GM21528 (cell line): ENCODE measurements around the gene SLC30A5.
A peak's percentile ranks its signal among the peaks of the same experiment; 100 is the strongest.
"Not testable (repeated sequence)": the region's sequence is repeated elsewhere in the genome, so short reads cannot be mapped to it uniquely, and the experiment has no call there.

ENCODE experiments used
- ATAC-seq: cut with Tn5 transposase; IDR thresholded peaks from one replicate; pipeline ENCODE4 v1.9.1; 2021; ENCODE audit warnings: mild to moderate bottlenecking, moderate library complexity; ENCODE audit not compliant: unreplicated experiment, low FRiP score

Gene SLC30A5

GRCh38 chr5:69103521-69103920 is 9.7 kb downstream of the SLC30A5 start:
- no peak for ATAC-seq

- ATAC-seq, result no peak
These were observed 12.4 kb downstream of the SLC30A5 start for GRCh38 chr5:69105996-69106906.

- ATAC-seq, result not testable (repeated sequence)
These were observed 14.6 kb downstream of the SLC30A5 start for GRCh38 chr5:69108367-69108766.

GRCh38 chr5:69113851-69114250 is 20.0 kb downstream of the SLC30A5 start:
- no peak for ATAC-seq

- no peak for ATAC-seq
These were observed 21.7 kb downstream of the SLC30A5 start for GRCh38 chr5:69115526-69115925.

GRCh38 chr5:69129413-69129812 is 35.6 kb downstream of the SLC30A5 start:
- ATAC-seq, result no peak

GRCh38 chr5:69130241-69130640 is 36.4 kb downstream of the SLC30A5 start:
- ATAC-seq, result no peak

GRCh38 chr5:69131304-69131703 is 37.5 kb downstream of the SLC30A5 start:
- ATAC-seq, result no peak

GRCh38 chr5:69134126-69134525 is 40.3 kb downstream of the SLC30A5 start:
- no peak for ATAC-seq

GRCh38 chr5:69136293-69136692 is 42.5 kb downstream of the SLC30A5 start:
- peak; percentile 85 for ATAC-seq

GRCh38 chr5:69137208-69137607 is 43.4 kb downstream of the SLC30A5 start:
- not testable (repeated sequence) for ATAC-seq

- no peak for ATAC-seq
These were observed 44.0 kb downstream of the SLC30A5 start for GRCh38 chr5:69137807-69138206.

- ATAC-seq, result no peak
These were observed 45.0 kb downstream of the SLC30A5 start for GRCh38 chr5:69138766-69139165.

- ATAC-seq, result not testable (repeated sequence)
These were observed 46.4 kb downstream of the SLC30A5 start for GRCh38 chr5:69140239-69140638.

- no peak for ATAC-seq
These were observed 47.0 kb downstream of the SLC30A5 start for GRCh38 chr5:69140827-69141226.

GRCh38 chr5:69148576-69148975 is 54.8 kb downstream of the SLC30A5 start:
- not testable (repeated sequence) for ATAC-seq

- no peak for ATAC-seq
These were observed 55.3 kb downstream of the SLC30A5 start for GRCh38 chr5:69148981-69149675.

- ATAC-seq, result no peak
These were observed 55.8 kb downstream of the SLC30A5 start for GRCh38 chr5:69149676-69150010.

GRCh38 chr5:69152731-69153130 is 58.9 kb downstream of the SLC30A5 start:
- no peak for ATAC-seq

- ATAC-seq, result no peak
These were observed 62.6 kb downstream of the SLC30A5 start for GRCh38 chr5:69156456-69156855.

- no peak for ATAC-seq
These were observed 64.2 kb downstream of the SLC30A5 start for GRCh38 chr5:69158039-69158438.

GRCh38 chr5:69160651-69161050 is 66.8 kb downstream of the SLC30A5 start:
- no peak for ATAC-seq
